Neutrophil (primary cell): Measurements from ENCODE around the gene CPLX1.
"Not testable (repeated sequence)": the region's sequence is repeated elsewhere in the genome, so short reads cannot be mapped to it uniquely, and the experiment has no call there.

ENCODE experiments used
- H3K27ac ChIP-seq: fragments of 200-600 bp; sonication (generic); 2 replicates; pipeline ENCODE4 v1.5.1; 2016; ENCODE audit warnings: mild to moderate bottlenecking, moderate library complexity
- H3K27me3 ChIP-seq: fragments of 200-600 bp; sonication (generic); 2 replicates; pipeline ENCODE4 v1.6.0; 2016; ENCODE audit warnings: mild to moderate bottlenecking
- H3K36me3 ChIP-seq: fragments of 200-600 bp; sonication (generic); 2 replicates; pipeline ENCODE4 v1.5.1; 2017
- H3K4me1 ChIP-seq, 2 experiments: fragments of 200-600 bp in 1 of 2; sonication (generic) in 1 of 2; 1 replicate in 1 of 2; 2 replicates in 1 of 2; pipeline versions ENCODE4 v1.5.1 to v1.6.1; 2013 to 2016; ENCODE audit warnings: low read depth in 1 of 2, low read length in 1 of 2, mild to moderate bottlenecking in 1 of 2, moderate library complexity in 1 of 2; ENCODE audit not compliant: control insufficient read depth in 1 of 2, insufficient read depth in 1 of 2
- H3K4me3 ChIP-seq, 2 experiments: fragments of 200-600 bp in 1 of 2; sonication (generic) in 1 of 2; 1 replicate in 1 of 2; 2 replicates in 1 of 2; pipeline ENCODE4 v1.5.1; 2013 to 2016; ENCODE audit warnings: low read depth in 1 of 2, low read length in 1 of 2, mild to moderate bottlenecking in 1 of 2, moderate library complexity in 1 of 2
- H3K9me3 ChIP-seq: fragments of 200-600 bp; sonication (generic); 2 replicates; pipeline ENCODE4 v1.5.1; 2016
- CTCF ChIP-seq: fragments of 200-600 bp; sonication (generic); IDR thresholded peaks from 2 replicates; pipeline ENCODE4 v1.5.1; 2016; ENCODE audit warnings: antibody characterized with exemption

Gene CPLX1

GRCh38 chr4:762211-763190, 63.4 kb downstream of the CPLX1 start:
- no peaks in the 10 kb centered on the region for H3K9me3 ChIP-seq
- no peak overlapping the region for H3K27ac ChIP-seq
- H3K4me3 ChIP-seq, result no peak overlapping the region
- H3K36me3 ChIP-seq, result peaks cover 72% of the 10 kb centered on the region
- TF ChIP-seq CTCF, result no peak
- H3K4me1 ChIP-seq, result no peaks in the 10 kb centered on the region
- H3K27me3 ChIP-seq, result no peaks in the 10 kb centered on the region

- no peak for TF ChIP-seq CTCF
- Histone ChIP-seq H3K27me3 (no peaks in the 10 kb centered on the region), H3K9me3 (no peaks in the 10 kb centered on the region), H3K27ac (no peak overlapping the region), H3K36me3 (peaks cover 70% of the 10 kb centered on the region), H3K4me3 (no peak overlapping the region), H3K4me1 (no peaks in the 10 kb centered on the region)
These were observed 64.2 kb downstream of the CPLX1 start for GRCh38 chr4:761739-762138.

- peaks cover 66% of the 10 kb centered on the region for H3K36me3 ChIP-seq
- H3K27ac ChIP-seq, result no peak overlapping the region
- no peaks in the 10 kb centered on the region for H3K9me3 ChIP-seq
- H3K27me3 ChIP-seq, result no peaks in the 10 kb centered on the region
- no peak for TF ChIP-seq CTCF
- no peak overlapping the region for H3K4me3 ChIP-seq
- no peaks in the 10 kb centered on the region for H3K4me1 ChIP-seq
These were observed 64.8 kb downstream of the CPLX1 start for GRCh38 chr4:761086-761485.

GRCh38 chr4:760616-761015, 65.3 kb downstream of the CPLX1 start:
- Histone ChIP-seq H3K9me3 (no peaks in the 10 kb centered on the region), H3K27ac (no peak overlapping the region), H3K4me3 (no peak overlapping the region), H3K36me3 (peaks cover 61% of the 10 kb centered on the region), H3K4me1 (no peaks in the 10 kb centered on the region), H3K27me3 (no peaks in the 10 kb centered on the region)
- TF ChIP-seq CTCF, result no peak

- H3K27me3 ChIP-seq, H3K4me1 ChIP-seq, H3K9me3 ChIP-seq, H3K27ac ChIP-seq, H3K4me3 ChIP-seq: not testable (repeated sequence)
- H3K36me3 ChIP-seq, result peaks cover 59% of the 10 kb centered on the region
These were observed 66.1 kb downstream of the CPLX1 start for GRCh38 chr4:759810-760209.

GRCh38 chr4:757111-757510, 68.8 kb downstream of the CPLX1 start:
- H3K36me3 ChIP-seq, result peaks cover 59% of the 10 kb centered on the region
- no peak overlapping the region for H3K27ac ChIP-seq
- no peaks in the 10 kb centered on the region for H3K9me3 ChIP-seq
- no peak overlapping the region for H3K4me3 ChIP-seq
- no peaks in the 10 kb centered on the region for H3K4me1 ChIP-seq
- TF ChIP-seq CTCF, result no peak
- H3K27me3 ChIP-seq, result no peaks in the 10 kb centered on the region
